Measurements from ENCODE around the gene CCDC6. TPM values are rescaled to one million over a fixed set of nuclear protein-coding genes. Genes with fewer than 3 reads are reported as not detected.

CCDC6 gene
- total and polyA plus RNA-seq, 2 experiments from 2014 or later = 22.3 to 49.8 TPM

DNA sequence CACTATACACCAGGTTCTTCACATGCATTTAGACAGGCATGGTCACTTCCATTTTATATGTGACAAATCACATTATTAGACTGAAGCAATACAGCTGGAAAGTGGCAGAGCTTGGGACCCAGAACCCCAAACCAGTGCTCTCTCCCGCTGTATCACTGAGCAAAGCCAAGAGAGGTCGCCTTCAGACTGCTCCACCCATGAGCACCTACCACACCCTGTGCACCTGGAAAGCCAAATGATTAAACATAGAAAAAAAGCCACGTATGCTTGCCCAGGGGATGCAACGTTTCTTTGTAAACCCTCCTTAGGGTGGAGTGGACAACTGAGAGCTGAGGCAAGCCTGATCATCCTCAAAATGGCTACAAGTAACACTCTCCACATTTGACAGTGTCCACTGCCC lies 72.5 kb downstream of the CCDC6 start:
- WGBS (ENCODE audit: low lambda C conversion rate, missing lambda C conversion rate) = 85% methylated on average over 4 of the region's 4 CpGs

DNA sequence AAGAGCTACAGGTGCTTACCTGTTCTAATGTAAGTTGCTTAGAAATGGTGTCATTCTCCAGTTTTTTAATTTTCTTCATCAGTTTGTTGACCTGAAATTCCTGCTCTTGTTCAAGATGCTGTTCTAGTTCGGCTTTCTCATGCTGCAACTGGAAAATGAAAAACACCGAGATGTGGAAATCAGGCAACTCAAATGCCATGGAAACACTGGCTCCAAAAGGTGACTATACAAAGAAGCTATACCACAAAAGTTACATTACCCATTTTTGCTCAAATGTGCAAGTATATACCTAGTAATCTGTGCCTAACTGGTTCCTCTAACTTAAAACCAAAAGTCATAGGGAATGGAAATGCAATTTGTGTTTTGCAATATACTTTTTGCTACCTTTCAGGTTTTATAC lies 73.8 kb downstream of the CCDC6 start:
- H3K27me3 ChIP-seq = no peaks in the 10 kb centered on the region
- no peaks in the 10 kb centered on the region for H3K9me2 ChIP-seq (replicated peaks; ENCODE audit: insufficient read depth)
- no peak overlapping the region for H3K4me2 ChIP-seq
- no peaks in the 10 kb centered on the region for H4K20me1 ChIP-seq (ENCODE audit: insufficient read depth, poor library complexity, severe bottlenecking)
- H3K4me1 ChIP-seq (ENCODE audit: insufficient read depth) = no peaks in the 10 kb centered on the region
- no peak for TF ChIP-seq EZH2phosphoT487 (IDR thresholded peaks at IDR 0.05; ENCODE audit: low read depth, severe bottlenecking, unreplicated experiment)
- no peak for TF ChIP-seq EZH2 (IDR thresholded peaks at IDR 0.05; ENCODE audit: borderline replicate concordance)
- TF ChIP-seq, protein P1, sequence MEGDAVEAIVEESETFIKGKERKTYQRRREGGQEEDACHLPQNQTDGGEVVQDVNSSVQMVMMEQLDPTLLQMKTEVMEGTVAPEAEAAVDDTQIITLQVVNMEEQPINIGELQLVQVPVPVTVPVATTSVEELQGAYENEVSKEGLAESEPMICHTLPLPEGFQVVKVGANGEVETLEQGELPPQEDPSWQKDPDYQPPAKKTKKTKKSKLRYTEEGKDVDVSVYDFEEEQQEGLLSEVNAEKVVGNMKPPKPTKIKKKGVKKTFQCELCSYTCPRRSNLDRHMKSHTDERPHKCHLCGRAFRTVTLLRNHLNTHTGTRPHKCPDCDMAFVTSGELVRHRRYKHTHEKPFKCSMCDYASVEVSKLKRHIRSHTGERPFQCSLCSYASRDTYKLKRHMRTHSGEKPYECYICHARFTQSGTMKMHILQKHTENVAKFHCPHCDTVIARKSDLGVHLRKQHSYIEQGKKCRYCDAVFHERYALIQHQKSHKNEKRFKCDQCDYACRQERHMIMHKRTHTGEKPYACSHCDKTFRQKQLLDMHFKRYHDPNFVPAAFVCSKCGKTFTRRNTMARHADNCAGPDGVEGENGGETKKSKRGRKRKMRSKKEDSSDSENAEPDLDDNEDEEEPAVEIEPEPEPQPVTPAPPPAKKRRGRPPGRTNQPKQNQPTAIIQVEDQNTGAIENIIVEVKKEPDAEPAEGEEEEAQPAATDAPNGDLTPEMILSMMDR (IDR thresholded peaks at IDR 0.05; ENCODE audit: poor library complexity) = no peak
- H3K4me3 ChIP-seq = no peak overlapping the region
- no peak overlapping the region for H3K27ac ChIP-seq
- no peak overlapping the region for H2AFZ ChIP-seq
- WGBS (ENCODE audit: low lambda C conversion rate, missing lambda C conversion rate) = 97% methylated on average over 2 of the region's 2 CpGs
- no peak for DNase-seq (ENCODE audit: low spot score)
- H3K36me3 ChIP-seq (replicated peaks; ENCODE audit: insufficient read depth, low read depth) = no peaks in the 10 kb centered on the region
- H3K9me3 ChIP-seq (ENCODE audit: low read depth) = no peaks in the 10 kb centered on the region
- peaks cover 19% of the 10 kb centered on the region for H3K79me2 ChIP-seq

More for the DNA sequence above, 72.5 kb downstream of the CCDC6 start:
- no peak for DNase-seq (ENCODE audit: low spot score)
- no peak overlapping the region for H2AFZ ChIP-seq
- H3K4me3 ChIP-seq = no peak overlapping the region
- H3K79me2 ChIP-seq = peaks cover 15% of the 10 kb centered on the region
- H3K27ac ChIP-seq = no peak overlapping the region
- H3K27me3 ChIP-seq = no peaks in the 10 kb centered on the region
- H4K20me1 ChIP-seq (ENCODE audit: insufficient read depth, poor library complexity, severe bottlenecking) = no peaks in the 10 kb centered on the region
- no peaks in the 10 kb centered on the region for H3K36me3 ChIP-seq (replicated peaks; ENCODE audit: insufficient read depth, low read depth)
- TF ChIP-seq EZH2 (IDR thresholded peaks at IDR 0.05; ENCODE audit: borderline replicate concordance) = no peak
- H3K9me2 ChIP-seq (replicated peaks; ENCODE audit: insufficient read depth) = no peaks in the 10 kb centered on the region
- no peaks in the 10 kb centered on the region for H3K9me3 ChIP-seq (ENCODE audit: low read depth)
- H3K4me1 ChIP-seq (ENCODE audit: insufficient read depth) = no peaks in the 10 kb centered on the region
- no peak overlapping the region for H3K4me2 ChIP-seq

DNA sequence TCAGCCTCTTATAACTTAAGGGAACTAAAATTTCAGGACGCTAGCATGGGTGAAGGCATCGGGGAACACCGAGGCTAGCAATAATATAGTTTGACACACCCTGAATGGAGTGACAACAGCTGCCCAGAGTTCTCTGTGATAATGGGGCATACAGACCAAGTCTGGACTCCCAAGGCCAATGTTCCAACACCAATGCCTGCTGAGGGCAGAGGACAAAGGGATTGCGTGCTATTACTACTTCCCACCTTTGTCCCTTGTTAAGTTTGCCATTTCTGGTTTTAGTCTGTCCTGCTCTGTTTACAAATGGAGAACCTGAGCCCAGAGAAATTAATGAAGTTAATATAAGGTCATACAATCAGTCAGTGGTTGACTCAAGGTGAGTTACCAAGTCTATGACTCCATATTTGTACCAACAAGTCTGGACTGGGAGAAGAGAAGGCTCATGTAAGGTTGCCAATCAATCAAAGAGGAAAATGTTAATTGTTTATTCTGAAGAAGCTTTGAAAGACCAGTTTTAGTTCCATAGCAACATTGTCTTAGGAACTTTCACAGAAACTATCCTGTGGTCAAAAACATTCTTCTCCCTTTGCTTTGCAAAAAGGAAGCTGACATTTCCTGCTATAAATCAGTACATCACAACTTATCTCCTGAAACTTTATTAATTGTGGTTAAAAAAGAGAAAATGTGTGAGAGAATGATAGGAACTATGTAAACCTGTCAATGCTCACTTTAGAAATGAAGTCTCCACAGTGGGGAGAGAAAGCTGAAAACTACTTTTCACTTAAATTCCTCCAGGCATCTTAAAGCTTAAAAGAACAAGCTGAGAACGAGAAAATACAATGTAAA lies 74.5 kb downstream of the CCDC6 start:
- Histone ChIP-seq H3K4me1 (ENCODE audit: insufficient read depth) (no peaks in the 10 kb centered on the region), H4K20me1 (ENCODE audit: insufficient read depth, poor library complexity, severe bottlenecking) (no peaks in the 10 kb centered on the region), H2AFZ (no peak overlapping the region), H3K27me3 (no peaks in the 10 kb centered on the region), H3K9me2 (replicated peaks; ENCODE audit: insufficient read depth) (no peaks in the 10 kb centered on the region), H3K79me2 (peaks cover 25% of the 10 kb centered on the region), H3K9me3 (ENCODE audit: low read depth) (no peaks in the 10 kb centered on the region), H3K27ac (no peak overlapping the region), H3K4me3 (no peak overlapping the region), H3K36me3 (replicated peaks; ENCODE audit: insufficient read depth, low read depth) (no peaks in the 10 kb centered on the region), H3K4me2 (no peak overlapping the region)
- TF ChIP-seq, protein P1 (IDR thresholded peaks at IDR 0.05; ENCODE audit: poor library complexity) = no peak
- TF ChIP-seq EZH2 (IDR thresholded peaks at IDR 0.05; ENCODE audit: borderline replicate concordance) (no peak), EZH2phosphoT487 (IDR thresholded peaks at IDR 0.05; ENCODE audit: low read depth, severe bottlenecking, unreplicated experiment) (no peak)
- DNase-seq (ENCODE audit: low spot score) = peak; percentile 8
- WGBS (ENCODE audit: low lambda C conversion rate, missing lambda C conversion rate) = 92% methylated on average over 5 of the region's 5 CpGs

DNA sequence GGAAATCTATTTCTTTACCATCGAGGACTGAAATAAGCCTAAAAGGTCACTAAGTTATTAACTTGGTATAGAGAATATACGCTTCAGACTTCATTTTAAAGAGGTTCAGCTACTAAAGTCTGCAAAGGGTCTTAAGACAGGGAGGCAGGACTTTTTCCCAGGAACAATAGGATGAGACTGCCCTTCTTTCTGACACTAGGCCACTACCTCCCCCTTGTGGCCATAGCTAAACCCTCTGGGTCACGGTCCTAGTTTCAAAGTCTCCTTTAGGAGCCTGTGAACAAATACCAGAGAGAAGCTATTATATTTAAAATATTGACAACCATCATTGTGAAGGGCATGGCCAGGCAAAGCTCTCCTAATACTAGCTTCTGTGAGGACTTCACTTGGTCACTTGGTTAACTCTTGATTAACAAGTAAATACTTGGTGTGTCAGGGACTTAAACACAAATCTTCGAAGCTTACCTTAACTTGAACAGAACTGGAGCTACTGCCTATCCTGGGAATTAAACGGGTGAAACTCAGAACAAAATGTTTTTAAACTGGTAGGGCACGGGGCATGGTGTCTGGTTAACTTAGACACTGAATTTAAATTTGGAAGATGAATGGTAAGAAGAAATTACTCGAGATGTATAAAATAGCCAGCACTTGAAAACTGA lies 75.6 kb downstream of the CCDC6 start:
- peaks cover 30% of the 10 kb centered on the region for H3K79me2 ChIP-seq
- H3K4me3 ChIP-seq = no peak overlapping the region
- H4K20me1 ChIP-seq (ENCODE audit: insufficient read depth, poor library complexity, severe bottlenecking) = no peaks in the 10 kb centered on the region
- no peaks in the 10 kb centered on the region for H3K4me1 ChIP-seq (ENCODE audit: insufficient read depth)
- no peak overlapping the region for H3K27ac ChIP-seq
- no peak overlapping the region for H2AFZ ChIP-seq
- no peaks in the 10 kb centered on the region for H3K36me3 ChIP-seq (replicated peaks; ENCODE audit: insufficient read depth, low read depth)
- H3K9me3 ChIP-seq (ENCODE audit: low read depth) = no peaks in the 10 kb centered on the region
- H3K4me2 ChIP-seq = no peak overlapping the region
- DNase-seq (ENCODE audit: low spot score) = peak; percentile 67
- WGBS (ENCODE audit: low lambda C conversion rate, missing lambda C conversion rate) = 73% methylated on average over 7 of the region's 7 CpGs
- no peaks in the 10 kb centered on the region for H3K9me2 ChIP-seq (replicated peaks; ENCODE audit: insufficient read depth)
- TF ChIP-seq, protein P1 (IDR thresholded peaks at IDR 0.05; ENCODE audit: poor library complexity) = peak; percentile 64
- no peak for TF ChIP-seq EZH2phosphoT487 (IDR thresholded peaks at IDR 0.05; ENCODE audit: low read depth, severe bottlenecking, unreplicated experiment)
- no peaks in the 10 kb centered on the region for H3K27me3 ChIP-seq
